CD4-positive, alpha-beta T cell treated with Interleukin-4 for 4 hours (primary cell): ENCODE measurements around the gene GDI2.
"Not testable (repeated sequence)": the region's sequence is repeated elsewhere in the genome, so short reads cannot be mapped to it uniquely, and the experiment has no call there.

Experiments used
- DNase-seq: peaks from one replicate; pipeline ENCODE4 v3.0.0-alpha.2; 2020

The GDI2 gene

DNA sequence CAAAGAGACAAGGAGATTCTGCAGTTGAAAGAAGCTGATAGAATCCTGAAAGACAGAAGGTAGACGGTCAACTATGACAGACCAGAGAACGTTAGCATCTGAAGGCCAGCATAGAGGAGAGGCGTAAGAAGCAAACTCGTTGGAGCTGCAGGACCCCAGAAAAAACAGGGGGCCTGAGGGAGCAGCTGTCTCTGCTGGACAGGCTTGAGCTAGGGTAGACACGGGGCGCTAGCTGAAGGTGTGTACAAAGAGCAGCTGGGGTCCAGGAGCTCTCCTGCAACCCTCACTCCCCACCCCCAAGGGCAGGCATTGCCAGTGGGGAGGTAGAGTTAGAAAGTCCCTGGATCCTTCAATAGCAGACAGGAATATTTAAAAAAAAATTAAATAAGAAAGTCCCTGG, 14.6 kb upstream of the GDI2 start:
- no peak for DNase-seq

DNA sequence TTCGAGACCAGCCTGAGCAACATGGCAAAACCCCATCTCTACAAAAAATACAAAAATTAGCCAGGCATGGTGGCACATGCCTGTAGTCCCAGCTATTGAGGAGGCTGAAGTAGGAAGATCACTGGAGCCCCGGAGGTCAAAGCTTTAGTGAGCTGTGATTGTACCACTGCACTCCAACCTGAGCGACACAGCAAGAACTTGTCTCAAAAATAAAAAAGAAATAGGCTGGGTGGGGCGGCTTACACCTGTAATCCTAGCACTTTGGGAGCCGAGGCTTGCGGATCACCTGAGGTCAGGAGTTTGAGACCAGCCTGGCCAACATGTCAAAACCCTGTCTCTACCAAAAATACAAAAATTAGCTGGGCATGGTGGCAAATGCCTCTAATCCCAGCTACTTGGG, 13.3 kb upstream of the GDI2 start:
- DNase-seq: not testable (repeated sequence)

DNA sequence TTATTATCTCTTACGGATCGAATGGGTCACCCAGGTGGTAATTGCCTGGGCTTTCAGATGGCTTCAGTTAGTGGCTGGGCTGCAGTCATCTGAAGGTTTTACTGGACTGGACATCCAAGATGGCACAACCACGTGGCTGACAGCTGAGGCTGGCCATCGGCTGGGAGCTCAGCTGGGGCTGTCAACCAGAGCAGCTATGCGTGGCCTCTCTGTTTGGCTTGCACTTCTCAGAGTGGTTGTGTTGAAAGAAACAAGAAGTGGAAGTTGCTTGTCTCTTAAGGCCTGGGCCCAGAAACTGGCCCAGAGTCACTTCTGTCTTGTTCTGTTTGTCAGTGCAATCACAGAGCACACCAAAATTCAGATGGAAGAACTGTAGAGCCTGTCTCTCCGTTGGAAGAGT, 5.7 kb upstream of the GDI2 start:
- DNase-seq: no peak

DNA sequence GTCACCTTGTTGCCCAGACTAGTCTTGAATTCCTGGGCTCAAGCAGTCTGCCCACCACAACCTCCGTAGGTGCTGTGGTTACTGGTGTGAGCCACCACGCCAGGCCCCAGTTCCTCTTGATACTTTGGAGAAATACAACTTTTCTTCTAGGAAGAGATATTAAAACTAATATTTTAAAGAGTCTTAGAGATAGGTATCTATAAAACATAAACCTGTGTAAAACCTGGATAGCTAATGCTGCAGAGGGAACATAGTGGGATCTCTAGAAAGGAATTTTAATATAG, 4.8 kb upstream of the GDI2 start:
- DNase-seq: no peak

DNA sequence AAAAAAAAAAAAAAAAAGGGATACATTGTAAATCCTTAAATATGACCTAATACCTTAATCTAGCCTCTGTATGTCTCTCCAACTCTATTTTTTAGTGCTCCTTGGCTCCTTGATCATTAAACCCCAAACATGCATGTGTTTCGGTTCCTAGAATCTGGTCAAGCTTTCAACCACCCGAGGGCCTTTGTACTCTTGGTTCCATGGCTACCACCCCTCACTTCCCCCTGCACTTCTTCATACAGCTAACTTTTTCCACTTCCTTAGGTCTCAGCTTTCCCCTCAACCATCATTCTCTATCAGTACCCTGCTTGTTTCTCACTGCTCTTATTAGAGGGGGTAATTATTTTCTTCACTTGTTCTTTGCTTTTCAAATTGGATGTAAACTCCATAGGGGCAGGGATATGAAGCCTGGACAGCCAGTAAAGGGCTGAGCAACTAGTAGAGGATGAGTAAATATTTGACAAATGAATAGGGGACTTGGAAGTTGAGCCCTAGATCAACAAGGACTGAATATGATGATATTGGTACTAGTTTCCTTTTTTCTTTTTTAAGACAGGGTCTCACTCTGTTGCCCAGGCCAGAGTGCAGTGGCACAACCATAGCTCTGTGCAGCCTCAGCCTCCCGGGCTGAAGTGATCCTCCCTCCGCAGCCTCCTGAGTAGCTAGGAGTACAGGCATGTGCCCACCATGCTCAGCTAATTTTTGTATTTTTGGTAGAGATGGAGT, 4.3 kb upstream of the GDI2 start:
- DNase-seq: no peak

DNA sequence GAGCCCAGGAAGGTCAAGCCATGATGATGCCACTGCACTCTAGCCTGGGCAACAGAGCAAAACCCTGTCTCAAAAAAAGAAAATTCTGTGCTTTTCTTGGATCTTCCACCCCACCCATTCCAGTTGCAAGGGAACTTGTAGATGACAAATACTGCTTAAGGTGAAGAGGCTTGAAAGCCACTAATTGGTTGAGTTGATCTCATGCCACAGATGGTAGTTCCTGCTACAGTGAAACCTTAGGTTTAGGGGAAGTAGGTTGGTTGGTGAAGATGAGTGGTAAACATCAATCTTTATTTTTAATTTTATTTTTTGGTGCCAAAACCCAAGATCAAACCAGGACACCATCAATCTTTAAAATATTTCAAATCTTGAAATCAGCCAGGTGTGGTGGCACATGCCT, 2.9 kb upstream of the GDI2 start:
- no peak for DNase-seq

DNA sequence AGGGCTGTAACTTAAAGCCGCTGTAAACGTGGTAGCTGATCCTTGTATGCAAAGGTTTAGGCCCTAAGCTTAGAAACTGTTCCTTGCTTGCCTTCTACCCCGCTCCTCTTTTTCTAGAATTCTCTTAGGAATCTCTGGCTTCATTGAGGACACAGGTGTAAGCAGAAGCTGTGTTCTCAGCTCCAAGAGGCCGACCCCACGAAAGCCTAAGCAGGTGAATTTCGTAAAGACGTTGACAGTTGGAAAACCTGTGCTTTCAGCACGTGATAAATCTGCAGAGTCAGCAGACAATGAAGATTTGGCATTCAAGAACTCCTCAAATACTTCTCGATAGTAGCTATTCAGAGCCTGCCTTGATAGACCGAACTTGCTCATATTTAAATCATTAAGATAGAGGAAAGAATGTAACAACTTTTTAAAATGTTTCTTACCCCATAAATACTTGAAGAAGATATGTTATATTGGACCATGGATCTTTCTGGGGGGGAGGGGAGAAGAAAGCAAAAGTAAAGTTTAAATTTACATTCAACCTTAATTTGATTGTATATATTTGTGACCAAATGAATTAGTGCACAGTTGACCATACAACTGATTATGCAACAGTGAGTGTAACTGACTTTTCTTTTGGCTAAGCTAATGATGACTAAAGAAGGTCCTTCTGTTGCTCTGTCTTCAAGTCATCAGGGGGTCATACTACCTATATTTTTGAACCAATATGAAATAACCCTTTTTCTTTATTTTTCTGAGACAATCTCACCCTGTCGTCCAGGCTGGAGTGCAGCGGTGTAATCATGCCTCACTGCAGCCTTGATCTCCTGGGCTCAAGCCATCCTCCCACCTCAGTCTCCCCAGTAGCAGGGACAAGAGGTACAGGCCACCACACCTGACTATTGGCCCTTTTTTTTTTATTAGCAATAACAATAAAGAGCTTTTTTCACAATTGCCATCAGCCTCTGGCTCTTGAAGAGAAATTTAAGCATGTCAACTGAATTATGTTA, 1.2 kb upstream of the GDI2 start:
- DNase-seq: no peak

DNA sequence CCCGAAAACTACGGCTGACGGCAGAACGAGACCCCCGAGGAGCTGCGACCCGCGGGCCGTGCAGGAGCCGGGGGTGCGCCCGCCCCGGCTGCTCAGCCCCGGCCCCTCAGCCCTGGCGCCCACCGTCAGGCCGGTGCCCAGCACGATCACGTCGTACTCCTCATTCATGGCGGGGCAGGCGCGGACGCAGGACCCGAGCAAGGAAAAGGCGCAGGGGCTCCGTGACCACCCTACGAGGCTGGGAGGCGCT, 218 bp downstream of the GDI2 start:
- DNase-seq: no peak

DNA sequence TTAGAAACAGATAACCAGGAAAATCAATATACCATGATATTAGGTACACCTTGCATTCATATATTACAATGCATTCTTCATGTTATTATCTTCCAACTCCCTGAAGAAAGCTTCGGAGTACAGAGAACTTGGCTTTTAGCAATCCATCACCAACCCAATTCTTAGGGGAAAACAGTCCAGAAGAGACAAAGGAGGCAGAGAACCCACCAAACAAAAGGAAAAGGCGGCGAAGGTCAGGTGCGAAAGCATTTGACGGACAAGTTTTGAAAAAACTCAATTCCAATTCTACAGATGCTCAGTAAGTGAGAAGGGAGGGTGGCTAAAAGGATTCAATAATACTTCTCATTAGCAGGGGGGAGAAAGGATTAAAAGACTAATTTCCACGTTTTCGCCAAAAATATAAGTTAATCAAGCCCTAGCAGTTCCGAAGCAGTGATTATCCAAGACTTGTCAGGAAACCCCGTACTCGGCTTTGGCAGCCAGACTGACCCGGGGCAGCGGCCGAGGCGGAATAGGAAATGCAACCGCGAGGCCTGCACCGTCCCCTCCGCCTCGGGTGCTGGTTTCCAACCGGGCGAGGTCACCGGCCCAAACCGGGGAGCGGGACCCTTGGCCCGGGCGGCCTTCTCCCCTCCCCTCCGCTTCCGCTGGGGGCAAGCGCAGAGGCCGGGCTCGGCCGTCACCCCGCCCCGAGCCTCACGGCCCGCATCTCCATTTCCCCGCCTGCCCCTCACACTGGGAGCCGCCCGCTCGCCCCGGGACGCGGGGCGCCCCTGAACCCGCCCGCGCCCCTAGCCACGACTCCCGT, 747 bp downstream of the GDI2 start:
- DNase-seq: peak; percentile 22

DNA sequence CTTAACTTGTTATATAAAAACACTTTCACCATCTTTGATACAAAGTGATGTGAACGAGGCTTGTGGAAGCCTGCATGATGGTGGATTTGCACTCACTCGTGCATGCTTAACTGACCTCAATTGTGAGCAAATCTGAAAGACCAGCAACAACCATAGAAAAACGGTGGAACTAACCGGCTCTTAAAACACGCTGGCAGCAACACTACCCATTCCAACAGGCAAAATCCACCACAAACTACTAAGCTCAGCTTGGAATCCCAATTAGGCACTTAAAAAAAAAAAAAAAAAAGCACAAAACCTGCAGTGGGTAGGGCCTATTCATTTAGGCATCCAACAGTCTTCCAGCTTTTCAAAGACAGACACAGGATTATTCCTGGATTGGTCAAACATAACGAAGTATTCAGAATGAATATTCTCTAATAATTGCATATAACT, 1.8 kb downstream of the GDI2 start:
- DNase-seq: peak; percentile 4

DNA sequence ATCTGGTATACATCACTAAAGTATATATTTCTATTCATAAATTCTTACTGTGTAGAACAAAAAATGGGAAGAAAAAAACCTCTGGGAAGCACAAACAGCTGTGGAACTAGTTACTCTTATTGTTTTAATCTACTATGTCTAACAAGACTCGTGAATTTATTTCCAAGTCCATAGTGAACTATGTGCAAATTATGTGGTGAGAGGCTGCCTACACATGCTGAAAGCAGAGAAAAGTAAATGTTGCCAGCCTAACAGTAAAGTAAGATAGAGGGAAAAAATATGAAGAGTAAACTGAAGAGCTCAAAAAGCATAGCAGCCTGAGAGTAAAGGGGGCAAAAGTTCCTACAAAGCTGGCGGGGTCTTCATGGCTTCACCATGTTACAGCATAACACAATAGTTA, 3.0 kb downstream of the GDI2 start:
- no peak for DNase-seq

DNA sequence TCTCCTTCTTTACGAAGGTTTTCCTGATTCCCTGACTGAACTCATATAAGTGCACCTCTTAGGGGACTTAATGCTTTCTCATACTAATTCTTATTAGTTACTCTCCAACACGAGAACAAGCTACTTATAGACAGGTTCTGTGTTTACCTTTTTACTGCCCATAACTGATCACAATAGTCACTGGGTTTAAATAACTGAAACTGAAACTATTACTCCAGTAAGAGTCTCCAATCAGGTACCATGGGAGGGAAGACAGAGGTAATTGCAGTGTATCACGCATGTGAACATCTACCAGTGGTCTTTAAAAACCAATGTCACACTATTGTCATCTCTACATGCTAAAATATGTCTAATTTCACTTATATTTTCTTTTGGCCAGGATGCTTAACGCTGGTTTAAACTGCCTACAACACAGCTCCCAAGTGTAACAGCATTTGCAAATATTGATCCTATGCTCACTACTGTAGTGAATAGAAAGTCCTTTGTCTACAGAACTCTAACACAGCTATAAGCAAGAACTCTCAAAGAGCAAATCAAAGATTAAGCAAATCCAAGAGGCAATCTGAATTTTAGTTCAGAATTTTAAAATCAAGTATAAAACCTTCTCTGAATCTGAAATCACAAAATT, 3.6 kb downstream of the GDI2 start:
- DNase-seq: peak; percentile 48

DNA sequence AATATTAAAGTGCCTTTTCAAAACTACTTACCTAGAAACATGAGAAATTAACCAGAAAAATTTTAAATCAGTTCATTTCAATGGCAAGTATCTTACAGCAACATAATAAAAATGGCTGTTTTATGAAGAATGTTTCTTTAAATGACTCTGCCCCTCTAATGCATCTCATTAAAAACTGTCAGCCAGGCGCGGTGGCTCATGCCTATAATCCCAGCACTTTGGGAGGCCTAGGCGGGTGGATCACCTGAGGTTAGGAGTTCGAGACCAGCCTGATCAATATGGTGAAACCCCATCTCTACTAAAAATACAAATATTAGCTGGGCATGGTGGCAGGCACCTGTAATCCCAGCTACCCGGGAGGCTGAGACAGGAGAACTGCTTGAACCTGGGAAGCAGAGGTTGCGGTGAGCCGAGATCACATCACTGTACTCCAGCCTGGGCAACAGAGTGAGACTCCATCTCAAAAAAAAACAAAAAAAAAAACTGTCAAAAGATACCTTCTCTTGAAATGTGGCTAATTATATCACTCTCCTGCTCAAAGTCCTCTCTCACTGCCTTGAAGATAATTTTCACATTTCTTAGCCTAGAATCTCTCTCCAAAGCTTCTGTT, 4.3 kb downstream of the GDI2 start:
- not testable (repeated sequence) for DNase-seq

DNA sequence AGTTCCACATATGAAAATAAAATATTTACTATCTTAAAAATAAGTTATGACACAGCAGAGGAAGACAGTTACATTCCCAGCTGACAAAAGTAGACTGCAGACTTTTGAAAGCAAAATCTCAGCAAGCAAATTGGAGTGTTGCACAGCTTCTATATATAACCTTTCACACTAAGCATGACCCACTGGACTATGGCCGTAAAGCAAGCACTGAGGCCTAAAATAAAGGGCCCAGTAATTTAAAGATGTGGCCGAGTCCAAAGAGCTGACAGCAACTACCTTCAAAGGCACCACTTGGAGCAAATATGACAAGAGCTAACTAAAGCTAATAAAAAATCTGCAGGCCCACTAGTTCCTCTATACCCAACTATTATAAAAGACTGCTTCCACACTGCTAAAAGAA, 6.5 kb downstream of the GDI2 start:
- no peak for DNase-seq

DNA sequence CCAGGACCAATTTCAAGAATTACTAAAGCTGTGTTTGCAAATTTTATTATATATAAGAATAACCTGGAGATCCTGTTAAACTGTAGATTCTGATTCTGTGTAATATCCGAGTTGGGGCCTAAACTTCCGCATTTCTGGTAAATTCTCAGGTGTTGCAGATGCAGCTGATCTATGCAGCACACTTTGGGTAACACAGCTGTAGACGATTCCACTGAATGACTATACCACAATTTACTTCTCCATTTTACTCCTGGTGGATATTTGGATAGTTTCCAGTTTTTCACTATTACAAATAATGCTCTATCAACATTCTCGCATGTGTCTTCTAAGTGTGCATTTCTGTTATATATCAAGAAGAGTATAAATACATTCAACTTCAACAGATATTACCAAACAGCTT, 7.5 kb downstream of the GDI2 start:
- DNase-seq: no peak

DNA sequence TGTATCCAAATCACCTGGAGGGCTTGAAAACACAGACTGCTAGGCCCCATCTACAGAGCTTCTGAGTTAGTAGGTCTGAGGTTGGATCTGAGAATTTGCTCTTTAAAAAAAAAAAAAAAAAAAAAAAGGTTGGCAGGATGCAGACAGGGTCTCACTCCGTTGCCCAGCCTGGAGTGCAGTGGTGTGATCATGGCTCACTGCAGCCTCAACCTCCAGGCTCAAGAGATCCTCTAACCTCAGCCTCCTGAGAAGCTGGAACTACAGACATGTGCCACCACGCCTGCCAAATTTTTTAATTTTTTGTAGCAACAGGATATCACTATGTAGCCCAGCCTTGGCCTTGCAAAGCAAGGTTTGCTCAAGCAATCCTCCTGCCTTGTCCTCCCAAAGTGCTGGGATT, 8.0 kb downstream of the GDI2 start:
- DNase-seq: no peak

DNA sequence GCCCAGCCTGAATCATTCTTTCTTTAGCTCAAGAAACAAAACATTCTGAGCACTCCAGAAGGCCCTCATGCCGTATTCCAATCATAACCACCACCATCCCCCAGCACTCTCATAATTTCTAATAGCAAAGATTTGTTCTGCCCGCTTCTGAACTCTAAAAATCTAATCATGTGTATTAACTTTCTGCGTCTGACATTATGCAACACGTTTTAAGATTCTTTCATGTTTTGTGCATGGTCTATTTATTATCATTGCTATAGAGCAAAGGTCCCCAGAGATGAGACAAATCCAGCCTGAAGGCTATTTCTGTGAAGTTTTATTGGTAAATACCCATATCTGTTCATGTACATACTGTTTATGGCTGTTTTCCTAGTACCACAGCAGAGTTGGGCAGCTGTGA, 8.8 kb downstream of the GDI2 start:
- no peak for DNase-seq

DNA sequence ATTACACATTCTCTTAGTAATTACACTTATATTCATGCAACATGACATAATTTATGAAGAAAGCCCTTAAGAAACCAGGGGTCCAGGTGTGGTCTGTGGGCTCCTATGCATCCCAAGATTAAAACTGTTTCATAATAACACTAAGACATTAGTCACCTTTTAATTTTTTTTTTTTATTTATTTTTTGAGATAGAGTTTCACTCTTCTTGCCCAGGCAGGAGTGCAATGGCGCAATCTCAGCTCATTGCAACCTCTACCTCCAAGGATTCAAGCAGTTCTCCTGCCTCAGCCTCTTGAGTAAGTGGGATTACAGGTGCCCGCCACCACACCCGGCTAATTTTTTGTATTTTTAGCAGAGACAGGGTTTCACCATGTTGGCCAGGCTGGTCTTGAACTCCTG, 12.5 kb downstream of the GDI2 start:
- no peak for DNase-seq

DNA sequence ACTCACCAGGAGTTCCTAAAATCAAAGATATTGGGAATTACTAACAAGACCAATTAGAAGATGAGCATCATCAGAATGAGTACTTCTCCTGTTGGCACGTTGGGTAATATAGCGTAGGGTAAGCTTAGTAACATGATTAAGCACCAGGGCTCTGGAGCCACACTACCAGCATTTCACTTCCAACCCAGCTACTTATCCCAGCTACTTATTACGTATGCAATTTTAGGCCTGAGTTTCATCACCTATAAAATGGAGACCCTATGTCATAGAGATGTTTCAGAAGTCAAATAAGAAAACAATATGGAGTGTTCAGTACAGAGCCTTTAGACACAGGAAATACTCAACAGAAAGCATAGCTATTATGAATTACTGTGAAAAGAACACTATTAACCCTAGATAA, 19.0 kb downstream of the GDI2 start:
- no peak for DNase-seq

DNA sequence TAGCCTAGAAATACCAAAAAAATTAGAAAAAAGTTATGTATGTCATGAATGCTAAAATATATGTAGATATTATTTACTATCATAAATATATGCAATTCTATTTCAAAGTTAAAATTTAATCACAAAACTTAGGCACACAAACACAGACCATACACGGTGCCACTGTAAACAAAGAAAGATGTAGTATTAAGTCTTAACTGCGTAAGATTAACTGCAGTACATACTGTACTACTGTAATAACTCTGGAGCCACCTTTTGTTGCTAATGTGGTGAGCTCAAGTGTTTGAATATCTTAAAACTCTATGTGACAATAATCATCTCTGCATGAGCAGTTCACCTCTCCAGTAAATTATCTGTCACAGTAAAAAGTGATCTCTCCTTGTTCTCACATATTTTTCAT, 23.6 kb downstream of the GDI2 start:
- no peak for DNase-seq

DNA sequence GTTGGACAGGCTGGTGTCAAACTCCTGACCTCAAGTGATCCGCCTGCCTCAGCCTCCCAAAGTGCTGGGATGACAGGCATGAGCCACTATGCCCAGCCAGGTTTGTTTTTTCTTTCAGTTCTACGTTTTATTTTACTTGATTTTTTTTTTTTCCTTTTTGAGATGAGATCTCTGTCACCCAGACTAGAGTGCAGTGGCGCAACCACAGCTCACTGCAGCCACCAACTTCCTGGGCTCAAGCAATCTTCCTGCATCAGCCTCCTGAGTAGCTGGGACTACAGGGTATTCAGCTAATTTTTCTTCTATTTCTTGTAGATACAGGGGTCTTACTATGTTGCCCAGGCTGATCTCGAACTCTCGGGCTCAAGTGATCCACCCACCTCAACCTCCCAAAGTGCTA, 24.3 kb downstream of the GDI2 start:
- no peak for DNase-seq

DNA sequence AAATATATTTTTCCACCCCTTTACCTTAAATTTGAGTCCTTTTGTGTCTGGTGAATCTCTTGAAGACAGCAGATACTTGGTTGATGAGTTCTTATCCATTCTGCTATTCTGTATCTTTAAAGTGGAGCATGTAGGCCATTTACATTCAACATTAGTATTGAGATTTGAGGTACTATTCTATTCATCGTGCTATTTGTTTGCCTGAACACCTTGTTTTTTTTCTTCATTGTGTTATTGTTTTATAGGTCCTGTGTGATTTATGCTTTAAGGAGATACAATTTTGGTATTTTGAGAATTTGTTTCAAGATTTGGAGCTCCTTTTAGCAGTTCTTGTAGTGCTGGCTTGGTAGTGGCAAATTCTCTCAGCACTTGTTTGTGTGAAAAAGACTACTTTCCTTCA, 29.9 kb downstream of the GDI2 start:
- no peak for DNase-seq

DNA sequence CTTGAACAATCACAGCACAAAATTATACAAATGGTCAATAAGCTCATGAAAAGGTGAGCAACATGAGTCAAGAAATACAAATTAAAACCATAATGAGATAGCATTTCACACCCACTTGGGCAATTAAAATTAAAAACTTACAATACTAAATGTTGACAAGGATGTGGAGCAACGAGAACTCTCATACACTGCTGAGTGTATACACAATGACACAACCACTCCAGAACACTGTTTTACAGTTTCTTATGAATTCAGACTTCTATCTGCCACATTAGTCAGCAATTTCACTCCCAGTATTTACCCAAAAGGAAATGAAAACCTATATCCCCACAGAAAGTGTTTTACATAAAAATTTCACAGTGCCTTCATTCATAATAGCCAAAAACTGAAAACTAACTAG, 31.1 kb downstream of the GDI2 start:
- DNase-seq: no peak
